ENCODE data around the gene SELENOW.
A peak's percentile ranks its signal among the peaks of the same experiment; 100 is the strongest.
"Not testable (repeated sequence)": the region's sequence is repeated elsewhere in the genome, so short reads cannot be mapped to it uniquely, and the experiment has no call there.

SELENOW gene
- 32.2 to 60.5 (median 47.5) reads per million in 17 experiments for total RNA-seq

DNA sequence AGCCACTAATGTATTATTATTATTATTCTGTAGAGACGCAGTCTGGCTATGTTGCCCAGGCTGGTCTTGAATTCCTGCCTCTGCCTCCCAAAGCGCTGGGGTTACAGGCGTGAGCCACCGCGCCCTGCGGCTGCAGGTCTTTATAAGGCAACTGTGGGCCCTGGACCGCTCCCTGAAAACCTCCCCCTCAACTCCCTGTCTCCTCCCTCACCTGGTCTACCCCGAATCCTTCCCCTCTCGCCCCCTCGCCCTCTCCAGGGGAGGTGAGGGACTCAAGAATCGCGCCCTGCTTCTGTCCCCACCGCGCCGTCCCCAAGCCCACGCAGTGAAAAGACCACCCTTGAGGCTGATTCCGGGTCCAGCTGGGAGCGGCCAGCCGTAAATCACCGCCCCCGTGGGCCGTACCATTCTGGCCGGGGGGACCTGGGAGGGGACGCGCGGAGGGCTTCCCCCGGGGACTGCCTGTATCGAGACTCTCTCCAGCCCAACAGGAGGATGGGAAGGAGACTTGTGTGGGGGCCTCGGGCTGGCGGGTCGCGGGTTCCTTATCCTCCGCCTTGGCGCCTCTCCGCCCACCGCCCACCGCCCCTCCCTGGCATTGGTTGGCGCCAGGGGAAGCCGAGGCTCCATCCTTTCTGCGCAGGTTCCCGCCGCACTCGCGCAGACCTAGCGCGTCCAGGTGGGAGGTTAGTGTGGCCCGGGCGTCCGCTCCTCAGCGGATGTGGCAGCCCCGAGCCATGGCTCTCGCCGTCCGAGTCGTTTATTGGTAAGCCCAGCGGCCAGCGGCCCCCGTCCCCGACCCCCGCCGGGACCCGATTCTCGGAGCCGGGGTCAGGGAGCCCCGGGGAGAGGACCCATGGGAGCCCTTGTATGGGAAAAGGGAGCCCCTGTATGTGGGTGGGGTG is at the start of gene SELENOW:
Gene SELENOW (plus strand): TSS at position 655 of the 905 bp plus-strand sequence. CDS start 83 bp downstream, at position 738.
- peak; percentile 65 to 88 (median 74) for DNase-seq

DNA sequence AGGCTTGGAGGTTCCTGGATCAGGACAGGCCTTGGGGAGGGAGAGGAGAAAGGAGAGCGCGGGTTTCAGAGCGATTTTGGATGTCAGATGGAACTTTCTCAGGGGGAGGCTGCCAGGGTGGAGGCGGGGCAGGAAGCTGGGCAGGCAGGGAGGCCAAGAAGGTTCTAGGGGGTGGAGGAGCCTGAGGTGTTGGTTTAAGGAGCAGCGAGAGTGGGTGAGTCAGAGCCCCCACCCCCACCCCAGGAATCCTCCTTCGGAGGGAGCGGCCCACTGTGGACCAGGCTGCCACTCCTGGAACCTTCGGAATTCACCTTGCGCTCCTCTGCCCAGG is 49.1 kb upstream of the SELENOW start:
- no peak for DNase-seq

GRCh38 chr19:47729799-47730520 is 48.5 kb upstream of the SELENOW start:
- DNase-seq = peak in 1 of 4 experiments; percentile 48

GRCh38 chr19:47730521-47730889 is 48.0 kb upstream of the SELENOW start:
- no peak for DNase-seq

- DNase-seq = no peak
Measured at GRCh38 chr19:47730910-47731309, 47.6 kb upstream of the SELENOW start.

- no peak for DNase-seq
Measured at GRCh38 chr19:47735131-47735530, 43.4 kb upstream of the SELENOW start.

- no peak for DNase-seq
Measured at GRCh38 chr19:47740866-47741519, 37.5 kb upstream of the SELENOW start.

- DNase-seq = no peak
Measured at GRCh38 chr19:47741544-47742140, 36.9 kb upstream of the SELENOW start.

GRCh38 chr19:47742634-47743033 is 35.9 kb upstream of the SELENOW start:
- no peak for DNase-seq

- peak; percentile 97 to 99 (median 98) for DNase-seq
Measured at GRCh38 chr19:47745010-47745901, 33.2 kb upstream of the SELENOW start, which contains the start of gene NOP53. TSS of gene NOP53 (plus strand) at chr19:47745546. CDS start at chr19:47745560, 14 bp downstream.

GRCh38 chr19:47746129-47746528 is 32.4 kb upstream of the SELENOW start:
- DNase-seq = not testable (repeated sequence)

DNA sequence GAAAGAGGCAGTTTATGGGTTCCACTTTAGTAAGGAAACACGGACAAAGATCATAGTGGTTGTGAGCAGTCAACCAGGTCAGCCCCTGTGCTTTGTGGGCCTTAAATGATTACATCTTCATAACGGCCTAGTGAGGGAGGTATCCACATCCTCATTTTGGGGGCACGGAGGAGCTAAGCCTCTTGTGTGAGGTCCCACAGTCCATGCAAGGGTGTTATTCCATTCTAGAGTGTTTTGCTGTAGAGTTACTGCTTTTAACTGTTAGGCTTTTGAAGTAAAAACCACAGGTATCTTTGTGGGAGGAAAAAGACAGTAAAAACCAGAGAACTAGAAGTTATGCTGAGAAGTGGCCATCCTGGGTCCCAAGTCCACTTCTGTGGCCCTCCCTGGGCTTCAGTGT is 29.2 kb upstream of the SELENOW start:
- DNase-seq = no peak

DNA sequence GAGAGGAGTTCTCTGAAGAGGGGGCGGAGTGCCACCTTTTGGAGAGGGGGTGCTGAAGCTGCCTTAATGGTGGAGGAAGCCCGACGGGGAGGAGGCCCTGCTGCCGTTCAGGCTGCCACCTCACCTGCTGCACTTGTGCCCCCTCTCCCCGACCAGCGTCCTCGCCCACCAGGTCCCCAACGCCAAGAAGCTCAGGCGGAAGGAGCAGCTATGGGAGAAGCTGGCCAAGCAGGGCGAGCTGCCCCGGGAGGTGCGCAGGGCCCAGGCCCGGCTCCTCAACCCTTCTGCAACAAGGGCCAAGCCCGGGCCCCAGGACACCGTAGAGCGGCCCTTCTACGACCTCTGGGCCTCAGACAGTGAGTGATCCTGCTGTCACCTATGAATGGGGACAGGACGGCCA is 27.8 kb upstream of the SELENOW start:
- no peak for DNase-seq

GRCh38 chr19:47752440-47753211 is 25.9 kb upstream of the SELENOW start:
- DNase-seq = no peak

DNA sequence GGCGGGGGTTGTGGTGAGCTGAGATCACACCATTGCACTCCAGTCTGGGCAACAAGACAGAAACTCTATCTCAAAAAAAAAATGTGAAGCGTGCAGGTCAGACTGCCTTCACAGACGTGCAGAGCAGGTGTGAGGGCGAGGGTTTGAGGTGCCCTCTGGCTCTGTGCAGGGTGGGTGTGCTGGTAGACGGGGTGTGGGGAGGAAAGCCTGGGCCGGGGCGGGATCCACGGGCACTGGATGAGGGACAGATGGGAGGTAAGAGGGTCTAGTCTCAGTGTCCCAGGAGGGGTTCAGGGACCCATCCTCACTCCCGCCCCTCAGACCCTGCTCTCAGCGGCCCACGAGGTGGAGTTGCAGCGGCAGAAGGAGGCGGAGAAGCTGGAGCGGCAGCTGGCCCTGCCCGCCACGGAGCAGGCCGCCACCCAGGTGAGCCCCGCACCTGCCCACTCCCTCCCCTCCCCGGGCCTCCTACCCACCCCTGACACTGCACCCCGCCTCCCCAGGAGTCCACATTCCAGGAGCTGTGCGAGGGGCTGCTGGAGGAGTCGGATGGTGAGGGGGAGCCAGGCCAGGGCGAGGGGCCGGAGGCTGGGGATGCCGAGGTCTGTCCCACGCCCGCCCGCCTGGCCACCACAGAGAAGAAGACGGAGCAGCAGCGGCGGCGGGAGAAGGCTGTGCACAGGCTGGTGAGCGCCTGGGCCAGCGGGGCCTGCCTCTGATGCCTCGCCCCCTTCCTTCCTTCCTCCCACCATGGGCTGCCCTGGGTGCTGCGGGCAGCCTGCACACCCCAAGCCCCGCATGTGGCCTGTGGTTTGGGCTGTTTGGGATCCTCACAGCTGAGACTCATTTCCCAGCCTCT is 24.1 kb upstream of the SELENOW start:
- no peak for DNase-seq

DNA sequence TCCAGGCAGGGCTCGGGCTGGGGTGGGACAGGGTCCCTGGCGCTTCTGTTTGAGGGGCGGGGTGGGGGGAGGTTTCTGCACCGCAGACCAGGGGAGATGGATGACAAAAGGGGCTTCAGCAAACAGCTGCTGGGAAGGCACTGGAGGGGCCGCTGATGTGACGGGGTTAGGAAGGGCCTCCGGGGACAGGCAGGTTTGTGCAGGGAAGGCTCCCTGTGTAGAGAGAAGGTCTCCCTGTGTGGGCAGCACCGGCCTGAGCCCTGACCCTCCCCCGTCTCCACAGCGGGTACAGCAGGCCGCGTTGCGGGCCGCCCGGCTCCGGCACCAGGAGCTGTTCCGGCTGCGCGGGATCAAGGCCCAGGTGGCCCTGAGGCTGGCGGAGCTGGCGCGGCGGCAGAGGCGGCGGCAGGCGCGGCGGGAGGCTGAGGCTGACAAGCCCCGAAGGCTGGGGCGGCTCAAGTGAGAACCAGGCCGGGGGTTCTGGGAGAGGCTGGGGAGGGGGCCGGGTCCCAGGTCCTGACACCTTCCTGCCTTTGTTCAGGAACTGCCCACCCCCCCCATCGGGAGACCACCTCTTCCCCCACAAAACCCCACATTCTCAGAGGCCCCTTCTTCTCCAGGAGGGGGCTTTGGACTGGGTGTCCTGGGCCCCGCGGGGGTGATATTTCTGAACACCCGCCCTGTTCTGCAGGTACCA is 23.3 kb upstream of the SELENOW start:
- no peak for DNase-seq

- no peak for DNase-seq
Measured at GRCh38 chr19:47755762-47756626, 22.5 kb upstream of the SELENOW start.

DNA sequence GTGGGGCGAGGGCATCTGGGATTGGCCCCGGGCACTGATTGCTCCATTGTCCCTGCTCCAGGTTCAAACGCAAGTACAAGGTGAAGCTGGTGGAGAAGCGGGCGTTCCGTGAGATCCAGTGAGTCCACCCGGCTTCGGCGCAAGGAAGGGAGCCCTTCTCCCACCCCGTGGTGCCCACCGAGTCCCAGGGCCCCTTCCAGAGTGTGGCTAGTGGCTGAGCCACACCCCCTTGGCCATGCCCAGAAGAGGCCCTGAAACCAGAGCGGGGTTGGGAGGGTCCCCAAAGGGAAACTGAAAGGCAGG is 21.9 kb upstream of the SELENOW start:
- DNase-seq = no peak
